ENCODE data around the gene GPR78. TPM values are rescaled to one million over a fixed set of nuclear protein-coding genes. Genes with fewer than 3 reads are reported as not detected.
"Not testable (repeated sequence)": the region's sequence is repeated elsewhere in the genome, so short reads cannot be mapped to it uniquely, and the experiment has no call there.

The GPR78 gene
- total and polyA plus RNA-seq, 2 donors = 0.05 to 0.91 TPM

- no peak overlapping the region for H3K4me3 ChIP-seq (ENCODE audit: low read length in 2 of 2)
- H3K9me3 ChIP-seq (ENCODE audit: control insufficient read depth in 2 of 2, insufficient read depth in 1 of 2, low read length in 1 of 2) = no peaks in the 10 kb centered on the region
- no peaks in the 10 kb centered on the region for H3K27me3 ChIP-seq (ENCODE audit: control insufficient read depth in 2 of 2, insufficient read depth in 1 of 2, low read length in 1 of 2)
- no peak for DNase-seq (ENCODE audit: low read depth in 6 of 9, low spot score in 9 of 9)
- H3K36me3 ChIP-seq (ENCODE audit: control insufficient read depth in 2 of 2, insufficient read depth in 2 of 2, low read length in 1 of 2) = no peaks in the 10 kb centered on the region
- no peaks in the 10 kb centered on the region for H3K4me1 ChIP-seq (ENCODE audit: control insufficient read depth in 2 of 2, insufficient read depth in 2 of 2, low read length in 2 of 2)
- no peak overlapping the region for H3K27ac ChIP-seq (ENCODE audit: low read depth in 1 of 2, low read length in 1 of 2)
- 94% methylated on average over 28 of the region's 28 CpGs for WGBS
Measured at GRCh38 chr4:8618961-8619720, 38.9 kb downstream of the GPR78 start.

GRCh38 chr4:8621135-8621534 lies 40.9 kb downstream of the GPR78 start:
- 90% methylated on average over 13 of the region's 14 CpGs for WGBS
- not testable (repeated sequence) for H3K27me3 ChIP-seq (ENCODE audit: control insufficient read depth in 2 of 2, insufficient read depth in 1 of 2, low read length in 1 of 2); H3K9me3 ChIP-seq (ENCODE audit: control insufficient read depth in 2 of 2, insufficient read depth in 1 of 2, low read length in 1 of 2); DNase-seq (ENCODE audit: low read depth in 6 of 9, low spot score in 9 of 9); H3K4me3 ChIP-seq (ENCODE audit: low read length in 2 of 2); H3K36me3 ChIP-seq (ENCODE audit: control insufficient read depth in 2 of 2, insufficient read depth in 2 of 2, low read length in 1 of 2); H3K4me1 ChIP-seq (ENCODE audit: control insufficient read depth in 2 of 2, insufficient read depth in 2 of 2, low read length in 2 of 2); H3K27ac ChIP-seq (ENCODE audit: low read depth in 1 of 2, low read length in 1 of 2)

- H3K4me1 ChIP-seq (ENCODE audit: control insufficient read depth in 2 of 2, insufficient read depth in 2 of 2, low read length in 2 of 2); H3K27ac ChIP-seq (ENCODE audit: low read depth in 1 of 2, low read length in 1 of 2): not testable (repeated sequence)
- WGBS = no CpG with 5 or more reads among the region's 29 CpGs
Measured at GRCh38 chr4:8624601-8625272, 44.5 kb downstream of the GPR78 start.

DNA sequence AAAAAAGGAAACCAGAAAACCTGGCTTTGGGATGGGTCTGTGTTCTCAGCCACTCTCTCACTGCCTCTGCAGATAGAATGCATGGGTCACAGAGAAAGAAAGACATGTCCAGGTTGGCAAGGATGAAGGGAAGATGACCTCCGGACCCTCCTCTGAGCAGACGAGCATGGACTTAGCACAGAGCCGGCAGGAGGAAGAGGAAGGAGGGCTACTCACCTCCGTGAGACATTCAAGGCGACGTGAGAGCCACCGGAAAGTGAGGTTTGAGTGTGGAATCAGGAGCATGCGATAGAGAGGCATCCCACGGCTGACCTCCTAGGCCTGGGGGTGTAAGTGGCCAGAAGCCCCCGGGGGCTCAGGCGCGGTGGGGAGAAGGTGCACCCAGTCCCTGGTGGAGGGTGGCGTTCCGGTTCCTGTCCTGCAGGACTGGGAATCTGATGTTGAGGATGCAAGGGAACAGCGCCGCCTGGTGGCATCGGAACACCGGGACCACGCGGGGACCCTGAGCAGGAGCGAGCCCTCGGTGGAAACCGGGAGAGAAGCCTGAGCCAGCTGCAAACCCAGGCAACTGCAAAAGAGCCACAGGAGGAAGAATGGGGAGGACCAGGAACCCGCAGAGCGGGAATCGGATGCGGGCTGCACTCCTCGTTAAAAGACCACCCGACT lies 50.2 kb downstream of the GPR78 start:
- not testable (repeated sequence) for H3K27me3 ChIP-seq (ENCODE audit: control insufficient read depth in 2 of 2, insufficient read depth in 1 of 2, low read length in 1 of 2); H3K9me3 ChIP-seq (ENCODE audit: control insufficient read depth in 2 of 2, insufficient read depth in 1 of 2, low read length in 1 of 2); H3K27ac ChIP-seq (ENCODE audit: low read depth in 1 of 2, low read length in 1 of 2); DNase-seq (ENCODE audit: low read depth in 6 of 9, low spot score in 9 of 9); H3K4me3 ChIP-seq (ENCODE audit: low read length in 2 of 2); H3K36me3 ChIP-seq (ENCODE audit: control insufficient read depth in 2 of 2, insufficient read depth in 2 of 2, low read length in 1 of 2); H3K4me1 ChIP-seq (ENCODE audit: control insufficient read depth in 2 of 2, insufficient read depth in 2 of 2, low read length in 2 of 2)
- WGBS = no CpG with 5 or more reads among the region's 29 CpGs

More at GRCh38 chr4:8624601-8625272, 44.5 kb downstream of the GPR78 start:
- not testable (repeated sequence) for H3K36me3 ChIP-seq (ENCODE audit: control insufficient read depth in 2 of 2, insufficient read depth in 2 of 2, low read length in 1 of 2); H3K27me3 ChIP-seq (ENCODE audit: control insufficient read depth in 2 of 2, insufficient read depth in 1 of 2, low read length in 1 of 2); DNase-seq (ENCODE audit: low read depth in 6 of 9, low spot score in 9 of 9); H3K9me3 ChIP-seq (ENCODE audit: control insufficient read depth in 2 of 2, insufficient read depth in 1 of 2, low read length in 1 of 2); H3K4me3 ChIP-seq (ENCODE audit: low read length in 2 of 2)

- 94% methylated on average over 5 of the region's 6 CpGs for WGBS
- H3K27ac ChIP-seq (ENCODE audit: low read depth in 1 of 2, low read length in 1 of 2); DNase-seq (ENCODE audit: low read depth in 6 of 9, low spot score in 9 of 9); H3K4me3 ChIP-seq (ENCODE audit: low read length in 2 of 2); H3K9me3 ChIP-seq (ENCODE audit: control insufficient read depth in 2 of 2, insufficient read depth in 1 of 2, low read length in 1 of 2); H3K27me3 ChIP-seq (ENCODE audit: control insufficient read depth in 2 of 2, insufficient read depth in 1 of 2, low read length in 1 of 2); H3K36me3 ChIP-seq (ENCODE audit: control insufficient read depth in 2 of 2, insufficient read depth in 2 of 2, low read length in 1 of 2); H3K4me1 ChIP-seq (ENCODE audit: control insufficient read depth in 2 of 2, insufficient read depth in 2 of 2, low read length in 2 of 2): not testable (repeated sequence)
Measured at GRCh38 chr4:8631896-8632295, 51.7 kb downstream of the GPR78 start.

- WGBS = 78% methylated on average over 6 of the region's 11 CpGs
- not testable (repeated sequence) for H3K4me1 ChIP-seq (ENCODE audit: control insufficient read depth in 2 of 2, insufficient read depth in 2 of 2, low read length in 2 of 2); H3K9me3 ChIP-seq (ENCODE audit: control insufficient read depth in 2 of 2, insufficient read depth in 1 of 2, low read length in 1 of 2); DNase-seq (ENCODE audit: low read depth in 6 of 9, low spot score in 9 of 9); H3K27ac ChIP-seq (ENCODE audit: low read depth in 1 of 2, low read length in 1 of 2); H3K27me3 ChIP-seq (ENCODE audit: control insufficient read depth in 2 of 2, insufficient read depth in 1 of 2, low read length in 1 of 2); H3K36me3 ChIP-seq (ENCODE audit: control insufficient read depth in 2 of 2, insufficient read depth in 2 of 2, low read length in 1 of 2); H3K4me3 ChIP-seq (ENCODE audit: low read length in 2 of 2)
Measured at GRCh38 chr4:8634773-8635172, 54.6 kb downstream of the GPR78 start.

DNA sequence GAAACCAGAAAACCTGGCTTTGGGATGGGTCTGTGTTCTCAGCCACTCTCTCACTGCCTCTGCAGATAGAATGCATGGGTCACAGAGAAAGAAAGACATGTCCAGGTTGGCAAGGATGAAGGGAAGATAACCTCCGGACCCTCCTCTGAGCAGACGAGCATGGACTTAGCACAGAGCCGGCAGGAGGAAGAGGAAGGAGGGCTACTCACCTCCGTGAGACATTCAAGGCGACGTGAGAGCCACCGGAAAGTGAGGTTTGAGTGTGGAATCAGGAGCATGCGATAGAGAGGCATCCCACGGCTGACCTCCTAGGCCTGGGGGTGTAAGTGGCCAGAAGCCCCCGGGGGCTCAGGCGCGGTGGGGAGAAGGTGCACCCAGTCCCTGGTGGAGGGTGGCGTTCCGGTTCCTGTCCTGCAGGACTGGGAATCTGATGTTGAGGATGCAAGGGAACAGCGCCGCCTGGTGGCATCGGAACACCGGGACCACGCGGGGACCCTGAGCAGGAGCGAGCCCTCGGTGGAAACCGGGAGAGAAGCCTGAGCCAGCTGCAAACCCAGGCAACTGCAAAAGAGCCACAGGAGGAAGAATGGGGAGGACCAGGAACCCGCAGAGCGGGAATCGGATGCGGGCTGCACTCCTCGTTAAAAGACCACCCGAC lies 55.8 kb downstream of the GPR78 start:
- H3K27me3 ChIP-seq (ENCODE audit: control insufficient read depth in 2 of 2, insufficient read depth in 1 of 2, low read length in 1 of 2) = not testable (repeated sequence)

More for the DNA sequence above, 55.8 kb downstream of the GPR78 start:
- not testable (repeated sequence) for H3K4me3 ChIP-seq (ENCODE audit: low read length in 2 of 2); DNase-seq (ENCODE audit: low read depth in 6 of 9, low spot score in 9 of 9); H3K4me1 ChIP-seq (ENCODE audit: control insufficient read depth in 2 of 2, insufficient read depth in 2 of 2, low read length in 2 of 2); H3K36me3 ChIP-seq (ENCODE audit: control insufficient read depth in 2 of 2, insufficient read depth in 2 of 2, low read length in 1 of 2); H3K27ac ChIP-seq (ENCODE audit: low read depth in 1 of 2, low read length in 1 of 2); H3K9me3 ChIP-seq (ENCODE audit: control insufficient read depth in 2 of 2, insufficient read depth in 1 of 2, low read length in 1 of 2)
- WGBS = no CpG with 5 or more reads among the region's 29 CpGs

Measured in thymus (tissue), 11 donors.